ENCODE data around the gene SH3BP1. TPM values are rescaled to one million over a fixed set of nuclear protein-coding genes. Genes with fewer than 3 reads are reported as not detected.

Gene SH3BP1
- total and polyA plus RNA-seq, 2 of the 13 experiments (the other 11 are each of a cell fraction or from before 2014, with no cell fraction given): 8.4 to 18.5 TPM

- TF ChIP-seq ZNF274 (CRISPR knock-in tag; IDR thresholded peaks at IDR 0.05) (no peak), EED (CRISPR knock-in tag; IDR thresholded peaks at IDR 0.05) (no peak)
Observed at GRCh38 chr22:37676736-37677492, 37.4 kb downstream of the SH3BP1 start (continued).

GRCh38 chr22:37677493-37677974 is 38.1 kb downstream of the SH3BP1 start:
- POLR2A ChIA-PET: interaction anchor here (0.6 to 6.0 kb wide), 5 partner anchors 8 to 323 kb away, joined by 3 to 120 read pairs (median 4); partner anchors contain the start of genes NOL12 and PDXP
- Histone ChIP-seq H3K27me3 (ENCODE audit: control insufficient read depth in 1 of 2, insufficient read depth in 2 of 2, low read length in 2 of 2) (no peaks in the 10 kb centered on the region), H3K4me1 (ENCODE audit: insufficient read depth, low read length) (peaks cover 55% of the 10 kb centered on the region), H2AFZ (ENCODE audit: low read length) (no peak overlapping the region), H3K36me3 (replicated peaks in 1 of 2; ENCODE audit: control insufficient read depth in 1 of 2, insufficient read depth in 2 of 2, low read length in 2 of 2) (peaks cover 0 to 2% of the 10 kb centered on the region in 2 experiments; a peak in 1 of 5 replicates), H3K4me3 (replicated peaks in 1 of 3; ENCODE audit: insufficient read depth in 1 of 3, low read depth in 2 of 3, low read length in 3 of 3) (peak overlapping the region in 2 of 3 experiments; percentile 59 to 71; a peak in 3 of 6 replicates), H3K9me3 (ENCODE audit: low read length) (no peaks in the 10 kb centered on the region), H3K9ac (ENCODE audit: insufficient read depth, low read depth, low read length) (no peak overlapping the region), H3K27ac (ENCODE audit: extremely low read length, insufficient read depth, low read length) (no peak overlapping the region), H4K20me1 (ENCODE audit: insufficient read depth, low read length) (no peaks in the 10 kb centered on the region), H3K79me2 (ENCODE audit: insufficient read depth, low read length) (no peaks in the 10 kb centered on the region), H3K4me2 (ENCODE audit: low read depth, low read length) (peak overlapping the region; percentile 96)
- 79% methylated on average over 15 of the region's 15 CpGs for WGBS (ENCODE audit: low lambda C conversion rate)
- intact Hi-C loops (cut with micrococcal nuclease; ENCODE audit: unreplicated experiment) (loop anchor here (1.0 kb wide), 1 partner anchor 16 kb away; no protein-coding TSS in a partner anchor), in situ Hi-C loops (cut with HindIII; ENCODE audit: extremely low pct_ligation_motif_present, low pct_unique_long_range_greater_than_20kb) (no loop called here)
- CTCF ChIA-PET (ENCODE audit: low intra/inter-chr PET ratio, low total read pairs): no interaction called here
- DNase-seq (ENCODE audit: low spot score) (no peak), FAIRE-seq (no peak), ATAC-seq (no peak)
- TF ChIP-seq ZNF629 (CRISPR knock-in tag; conservative IDR thresholded peaks at IDR 0.05) (0 out of 2 replicates have a peak, but pooled peaks have one; percentile 21), POLR2G (IDR thresholded peaks at IDR 0.05; ENCODE audit: low read depth, low read length) (0 out of 2 replicates have a peak, but pooled peaks have one; percentile 11), KLF16 (CRISPR knock-in tag; IDR thresholded peaks at IDR 0.05) (0 out of 4 replicates have a peak, but pooled peaks of 1 of the 2 experiments have one; percentile 10), REPIN1 (CRISPR knock-in tag; IDR thresholded peaks at IDR 0.05; ENCODE audit: borderline replicate concordance, low read depth) (no peak)
- BruUV-seq (replicated peaks): no TSS peak

Measured in HepG2 (cell line).